A673 (cell line): ENCODE results near the gene USP44.

Experiments
- EZH2 ChIP-seq: fragments of 200-600 bp; sonication (generic); IDR thresholded peaks from 2 replicates; pipeline ENCODE4 v1.6.1; 2017; ENCODE audit warnings: borderline replicate concordance, low read depth, mild to moderate bottlenecking, mixed read lengths, antibody characterized with exemption, low read length; ENCODE audit not compliant: poor library complexity, severe bottlenecking
- TF ChIP-seq, protein P1 (sequence below): fragments of 300-800, 200-600 bp; sonication (generic); conservative IDR thresholded peaks from 2 replicates; pipeline ENCODE4 v1.5.1; 2017; ENCODE audit warnings: low read depth, mild to moderate bottlenecking, antibody characterized with exemption, low read length, moderate library complexity, mixed read lengths

DNA sequence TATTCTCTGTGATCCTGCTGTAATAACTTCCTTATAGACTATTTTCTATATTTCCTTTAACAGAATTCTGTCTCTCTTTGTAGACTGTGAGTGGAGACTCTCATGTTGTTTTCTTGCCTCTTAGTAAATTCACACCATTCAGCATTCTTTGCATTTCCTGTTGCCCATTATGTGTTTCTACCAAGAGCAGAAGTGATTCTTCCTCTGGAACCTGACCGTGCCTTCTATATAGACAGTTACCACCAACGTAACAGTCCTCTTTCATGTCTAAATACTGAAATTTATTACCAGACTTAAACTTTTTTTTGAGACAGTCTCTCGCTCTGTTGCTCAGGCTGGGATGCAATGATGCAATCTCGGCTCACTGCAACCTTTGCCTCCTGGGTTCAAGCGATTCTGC, 46.2 kb downstream of the USP44 start:
- TF ChIP-seq, protein P1, sequence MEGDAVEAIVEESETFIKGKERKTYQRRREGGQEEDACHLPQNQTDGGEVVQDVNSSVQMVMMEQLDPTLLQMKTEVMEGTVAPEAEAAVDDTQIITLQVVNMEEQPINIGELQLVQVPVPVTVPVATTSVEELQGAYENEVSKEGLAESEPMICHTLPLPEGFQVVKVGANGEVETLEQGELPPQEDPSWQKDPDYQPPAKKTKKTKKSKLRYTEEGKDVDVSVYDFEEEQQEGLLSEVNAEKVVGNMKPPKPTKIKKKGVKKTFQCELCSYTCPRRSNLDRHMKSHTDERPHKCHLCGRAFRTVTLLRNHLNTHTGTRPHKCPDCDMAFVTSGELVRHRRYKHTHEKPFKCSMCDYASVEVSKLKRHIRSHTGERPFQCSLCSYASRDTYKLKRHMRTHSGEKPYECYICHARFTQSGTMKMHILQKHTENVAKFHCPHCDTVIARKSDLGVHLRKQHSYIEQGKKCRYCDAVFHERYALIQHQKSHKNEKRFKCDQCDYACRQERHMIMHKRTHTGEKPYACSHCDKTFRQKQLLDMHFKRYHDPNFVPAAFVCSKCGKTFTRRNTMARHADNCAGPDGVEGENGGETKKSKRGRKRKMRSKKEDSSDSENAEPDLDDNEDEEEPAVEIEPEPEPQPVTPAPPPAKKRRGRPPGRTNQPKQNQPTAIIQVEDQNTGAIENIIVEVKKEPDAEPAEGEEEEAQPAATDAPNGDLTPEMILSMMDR = no peak
- no peak for TF ChIP-seq EZH2
